Subcutaneous abdominal adipose tissue (tissue), 5 donors: ENCODE data around the gene SEMA5B.

Source experiments
- H3K27ac ChIP-seq: one replicate; pipeline ENCODE4 v1.7.0; 2013; ENCODE audit warnings: low read depth, mild to moderate bottlenecking, inconsistent platforms, low read length, moderate library complexity
- H3K27me3 ChIP-seq, 5 donors: one replicate each; pipeline ENCODE4 v1.7.0; 2013; ENCODE audit warnings: low read length in 5 of 5, inconsistent platforms in 1 of 5; ENCODE audit not compliant: control insufficient read depth in 5 of 5, insufficient read depth in 4 of 5
- H3K36me3 ChIP-seq, 5 donors: one replicate each; pipeline ENCODE4 v1.7.0; 2013; ENCODE audit warnings: low read length in 5 of 5; ENCODE audit not compliant: control insufficient read depth in 5 of 5, insufficient read depth in 5 of 5
- H3K4me1 ChIP-seq, 5 donors: one replicate each; pipeline ENCODE4 v1.7.0; 2013; ENCODE audit warnings: low read length in 5 of 5, mild to moderate bottlenecking in 3 of 5, moderate library complexity in 1 of 5; ENCODE audit not compliant: control insufficient read depth in 5 of 5, insufficient read depth in 5 of 5
- H3K4me3 ChIP-seq, 5 donors: one replicate each; pipeline ENCODE4 v1.7.0; 2013; ENCODE audit warnings: low read length in 5 of 5, low read depth in 1 of 5
- H3K9ac ChIP-seq, 5 donors: one replicate each; pipeline ENCODE4 v1.7.0; 2013; ENCODE audit warnings: low read length in 5 of 5, mild to moderate bottlenecking in 4 of 5, moderate library complexity in 3 of 5
- H3K9me3 ChIP-seq, 5 donors: one replicate each; pipeline ENCODE4 v1.7.0; 2013; ENCODE audit warnings: low read length in 5 of 5; ENCODE audit not compliant: control insufficient read depth in 5 of 5
- donor health status: healthy.
- donor health status: healthy.
- donor health status: healthy.
- donor health status: healthy.
- donor health status: healthy.

Gene SEMA5B

DNA sequence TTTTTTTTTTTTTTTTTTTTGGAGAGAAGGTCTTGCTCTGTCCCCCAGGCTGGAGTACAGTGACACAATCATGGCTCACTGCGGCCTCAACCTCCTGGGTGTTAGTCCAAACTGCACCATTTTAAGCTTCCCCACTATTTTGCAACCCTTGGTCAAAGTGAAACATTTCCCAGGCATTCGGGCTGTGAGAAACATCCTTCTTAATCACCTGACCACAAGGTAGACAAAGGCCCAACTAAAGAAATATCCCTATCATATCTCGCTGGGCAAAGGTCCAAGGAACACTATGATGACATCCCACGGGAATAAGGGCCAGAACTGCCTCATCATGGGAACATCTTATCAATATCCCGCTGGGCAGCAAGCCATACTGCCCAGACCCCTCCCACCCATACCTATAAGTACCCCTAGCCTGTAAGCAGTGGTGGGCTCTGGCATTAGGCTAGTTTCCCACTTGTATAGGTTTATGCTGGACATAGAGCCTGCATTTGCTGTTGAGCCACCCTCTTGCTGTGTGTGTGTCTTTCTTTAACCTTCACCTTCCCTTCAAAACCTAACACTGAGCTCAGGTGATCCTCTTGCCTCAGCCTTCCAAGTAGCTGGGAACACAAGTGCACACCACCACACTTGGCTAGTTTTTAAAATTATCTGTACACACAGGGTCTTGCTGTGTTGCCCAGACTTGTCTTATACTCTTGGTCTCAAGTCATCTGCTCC, 95.2 kb downstream of the SEMA5B start:
- peaks cover 0 to 19% (median 8%) of the 10 kb centered on the region in 5 donors for H3K27me3 ChIP-seq
- H3K4me3 ChIP-seq: no peak overlapping the region
- H3K4me1 ChIP-seq: no peaks in the 10 kb centered on the region
- no peak overlapping the region for H3K9ac ChIP-seq
- H3K27ac ChIP-seq: no peak overlapping the region
- H3K9me3 ChIP-seq: no peaks in the 10 kb centered on the region
- no peaks in the 10 kb centered on the region for H3K36me3 ChIP-seq

- Histone ChIP-seq H3K36me3 (no peaks in the 10 kb centered on the region), H3K4me1 (no peaks in the 10 kb centered on the region), H3K27ac (no peak overlapping the region), H3K9ac (no peak overlapping the region), H3K27me3 (peaks cover 0 to 19% (median 8%) of the 10 kb centered on the region in 5 donors), H3K4me3 (no peak overlapping the region), H3K9me3 (no peaks in the 10 kb centered on the region)
These were observed 95.9 kb downstream of the SEMA5B start for GRCh38 chr3:122931636-122932035.

GRCh38 chr3:122930063-122930997, 97.2 kb downstream of the SEMA5B start:
- Histone ChIP-seq H3K9ac (no peak overlapping the region), H3K27me3 (peaks cover 0 to 19% (median 7%) of the 10 kb centered on the region in 5 donors), H3K27ac (no peak overlapping the region), H3K36me3 (no peaks in the 10 kb centered on the region), H3K4me1 (no peaks in the 10 kb centered on the region), H3K9me3 (no peaks in the 10 kb centered on the region), H3K4me3 (no peak overlapping the region)

DNA sequence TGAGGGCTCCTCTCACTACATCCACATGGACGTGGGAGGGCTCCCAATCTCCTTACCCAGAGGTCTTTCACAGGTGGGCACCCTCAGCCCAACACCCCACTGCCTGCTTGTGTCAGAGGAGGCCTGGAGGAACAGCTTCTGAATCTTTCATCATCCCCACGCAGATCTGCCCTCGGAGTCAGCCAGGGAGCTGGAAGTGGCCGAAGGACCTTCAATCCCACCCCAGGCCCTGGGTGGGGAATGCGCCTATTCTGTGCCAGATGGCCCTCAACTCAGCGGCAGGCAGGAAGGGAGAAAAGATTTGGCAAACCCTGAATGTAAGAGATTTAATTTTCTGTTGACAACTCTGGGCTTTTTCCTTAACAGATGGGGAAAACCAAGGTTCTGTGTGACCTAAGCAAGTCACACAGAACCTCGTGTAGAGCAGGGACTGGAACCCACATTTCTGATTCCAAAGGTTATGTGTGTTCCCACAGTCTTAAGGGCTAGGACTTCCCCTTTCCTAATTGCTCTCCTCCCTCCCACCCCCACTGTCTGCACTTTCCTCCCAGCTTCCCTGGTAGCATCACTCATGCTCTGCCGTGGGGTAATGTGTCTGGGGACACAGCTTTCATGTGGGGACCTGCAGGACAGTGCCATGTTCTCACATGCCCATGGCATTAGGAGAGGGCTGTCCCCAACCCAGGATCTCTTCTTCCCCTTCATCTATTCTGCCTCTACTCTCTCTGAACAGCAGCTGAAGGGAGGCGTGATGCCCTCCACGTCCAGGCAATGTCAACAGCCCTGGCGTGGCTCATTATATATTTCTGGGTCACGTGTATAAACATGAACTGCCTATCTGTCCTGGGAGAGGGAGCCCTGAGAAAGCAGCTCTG, 98.1 kb downstream of the SEMA5B start:
- H3K9ac ChIP-seq: no peak overlapping the region
- H3K4me1 ChIP-seq: no peaks in the 10 kb centered on the region
- no peaks in the 10 kb centered on the region for H3K36me3 ChIP-seq
- no peak overlapping the region for H3K4me3 ChIP-seq
- H3K27ac ChIP-seq: no peak overlapping the region
- H3K9me3 ChIP-seq: no peaks in the 10 kb centered on the region
- peaks cover 0 to 19% (median 7%) of the 10 kb centered on the region in 5 donors for H3K27me3 ChIP-seq

DNA sequence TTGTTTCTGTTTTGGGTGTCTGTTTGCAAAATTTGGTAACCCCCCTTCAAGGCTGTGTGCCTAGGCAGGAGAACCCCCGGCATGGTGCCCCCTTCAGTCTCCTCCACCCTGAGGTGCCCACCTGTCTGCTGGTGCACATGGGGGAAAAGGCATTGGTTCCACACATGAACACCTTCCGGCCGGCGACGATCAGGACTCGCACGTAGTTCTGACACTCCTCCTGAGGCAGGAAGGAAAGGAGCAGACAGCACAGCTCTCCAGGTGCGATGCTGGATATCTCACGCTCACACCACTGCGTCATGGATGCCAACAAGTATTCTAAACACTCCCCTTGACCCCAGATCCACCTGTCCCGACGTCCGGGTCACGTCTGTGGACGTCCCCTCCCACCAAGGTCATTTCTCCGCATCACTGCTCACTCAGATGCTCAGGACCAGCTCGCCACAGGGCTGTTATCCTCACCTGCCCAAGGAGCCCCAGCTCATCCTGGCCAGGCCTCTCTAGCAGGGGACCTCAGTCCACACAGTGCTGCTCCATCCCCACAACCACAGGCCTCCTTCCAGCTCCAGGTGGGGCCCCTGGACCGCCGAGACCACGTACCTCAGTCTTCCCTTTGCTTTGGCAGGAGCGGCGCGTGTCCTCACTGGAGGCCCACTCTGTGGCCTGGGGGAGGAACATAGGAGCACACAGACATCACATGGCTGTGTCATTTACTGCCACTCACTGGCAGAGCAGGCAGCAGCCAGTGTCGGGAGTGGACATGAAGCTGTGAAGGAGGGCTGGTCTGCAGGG, 99.0 kb downstream of the SEMA5B start:
- no peak overlapping the region for H3K4me3 ChIP-seq
- H3K9ac ChIP-seq: no peak overlapping the region
- no peaks in the 10 kb centered on the region for H3K4me1 ChIP-seq
- H3K9me3 ChIP-seq: no peaks in the 10 kb centered on the region
- no peak overlapping the region for H3K27ac ChIP-seq
- H3K27me3 ChIP-seq: peaks cover 0 to 19% (median 7%) of the 10 kb centered on the region in 5 donors
- H3K36me3 ChIP-seq: no peaks in the 10 kb centered on the region

- peaks cover 0 to 23% (median 14%) of the 10 kb centered on the region in 5 donors for H3K27me3 ChIP-seq
- no peak overlapping the region for H3K4me3 ChIP-seq
- no peaks in the 10 kb centered on the region for H3K36me3 ChIP-seq
- no peak overlapping the region for H3K27ac ChIP-seq
- H3K9me3 ChIP-seq: no peaks in the 10 kb centered on the region
- no peaks in the 10 kb centered on the region for H3K4me1 ChIP-seq
- no peak overlapping the region for H3K9ac ChIP-seq
These were observed 99.8 kb downstream of the SEMA5B start for GRCh38 chr3:122927726-122928125.

GRCh38 chr3:122926811-122927210, 100.8 kb downstream of the SEMA5B start:
- no peaks in the 10 kb centered on the region for H3K9me3 ChIP-seq
- no peaks in the 10 kb centered on the region for H3K36me3 ChIP-seq
- no peak overlapping the region for H3K9ac ChIP-seq
- peaks cover 0 to 5% (median 0%) of the 10 kb centered on the region in 5 donors for H3K4me1 ChIP-seq
- H3K27ac ChIP-seq: no peak overlapping the region
- no peak overlapping the region for H3K4me3 ChIP-seq
- H3K27me3 ChIP-seq: peaks cover 4 to 25% (median 21%) of the 10 kb centered on the region in 5 donors

DNA sequence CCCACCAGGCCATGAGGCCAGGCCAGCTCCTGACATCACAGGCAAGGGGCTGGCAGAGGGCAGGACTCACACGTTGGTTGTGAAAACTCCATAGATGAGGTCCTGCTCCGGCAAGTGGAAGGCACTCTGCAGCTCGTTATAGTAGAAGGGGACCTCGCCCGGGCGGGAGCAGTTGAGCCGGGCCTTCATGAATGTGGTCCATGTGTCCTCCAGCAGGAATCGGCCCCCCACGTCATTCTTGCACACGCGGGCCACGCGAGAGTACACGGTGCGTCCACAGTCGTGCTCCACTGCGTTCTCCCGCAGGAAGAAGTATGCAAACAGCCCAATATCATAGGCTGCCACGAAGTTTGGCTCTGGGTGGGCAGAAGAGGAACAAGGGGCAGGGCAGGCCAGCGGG, 101.2 kb downstream of the SEMA5B start:
- Histone ChIP-seq H3K9me3 (no peaks in the 10 kb centered on the region), H3K4me1 (peaks cover 0 to 6% (median 0%) of the 10 kb centered on the region in 5 donors), H3K36me3 (no peaks in the 10 kb centered on the region)

GRCh38 chr3:122925756-122926155, 101.8 kb downstream of the SEMA5B start:
- Histone ChIP-seq H3K4me1 (peaks cover 0 to 6% (median 0%) of the 10 kb centered on the region in 5 donors), H3K36me3 (no peaks in the 10 kb centered on the region), H3K4me3 (no peak overlapping the region), H3K9me3 (no peaks in the 10 kb centered on the region), H3K9ac (no peak overlapping the region), H3K27me3 (peaks cover 4 to 36% (median 27%) of the 10 kb centered on the region in 5 donors), H3K27ac (no peak overlapping the region)

More for the DNA sequence above, 101.2 kb downstream of the SEMA5B start:
- no peak overlapping the region for H3K9ac ChIP-seq
- H3K27me3 ChIP-seq: peaks cover 4 to 30% (median 24%) of the 10 kb centered on the region in 5 donors
- no peak overlapping the region for H3K4me3 ChIP-seq
- no peak overlapping the region for H3K27ac ChIP-seq
